HEK293 (cell line): ENCODE measurements around the gene CAMK2B.

ENCODE experiments used
- CTCF ChIA-PET: fragments of 350-600 bp; formaldehyde crosslinking; extraction: SDS; loops from one replicate; lab custom pipeline; 2021; ENCODE audit warnings: antibody characterized with exemption; lab: Yijun Ruan, JAX
- POLR2A ChIA-PET: fragments of 300-600 bp; formaldehyde crosslinking; extraction: SDS; loops from one replicate; lab custom pipeline; 2020; ENCODE audit warnings: antibody characterized with exemption, inconsistent platforms; lab: Yijun Ruan, JAX
- H3K27ac ChIP-seq: fragments of 200-500 bp; sonication (Bioruptor generic); 2 replicates; pipeline ENCODE4 v1.5.1; 2014; ENCODE audit warnings: low read depth, low read length, control low read depth, inconsistent platforms; ENCODE audit errors: extremely low read depth
- H3K36me3 ChIP-seq, 2 experiments: fragments of 200-500 bp in 1 of 2; sonication (Bioruptor generic) in 1 of 2; 1 replicate in 1 of 2; 2 replicates in 1 of 2; pipeline ENCODE4 v1.5.1; 2014 to 2017; ENCODE audit warnings: inconsistent platforms in 2 of 2, low read length in 2 of 2; ENCODE audit not compliant: control insufficient read depth in 2 of 2, insufficient read depth in 1 of 2
- H3K4me1 ChIP-seq: fragments of 200-500 bp; sonication (Bioruptor generic); 2 replicates; pipeline ENCODE4 v1.5.1; 2014; ENCODE audit warnings: mild to moderate bottlenecking, low read length, inconsistent platforms; ENCODE audit not compliant: control insufficient read depth, insufficient read depth
- H3K4me3 ChIP-seq: 2 replicates; pipeline ENCODE4 v1.5.1; 2011; ENCODE audit warnings: low read depth, mild to moderate bottlenecking, control low read depth, low read length, moderate library complexity
- H3K9me3 ChIP-seq: fragments of 200-500 bp; sonication (Bioruptor generic); 2 replicates; pipeline ENCODE4 v1.5.1; 2014; ENCODE audit warnings: low read depth, low read length, inconsistent platforms; ENCODE audit not compliant: control insufficient read depth, insufficient read depth
- KLF9 ChIP-seq: fragments of 450-650 bp; formaldehyde crosslinking; IDR thresholded peaks from 2 replicates; pipeline ENCODE4 v1.5.1; 2016; ENCODE audit warnings: missing biosample characterization, missing genetic modification characterization, low read depth
- PRDM1 ChIP-seq: fragments of 450-650 bp; formaldehyde crosslinking; IDR thresholded peaks from 2 replicates; pipeline ENCODE4; 2016; ENCODE audit warnings: missing biosample characterization, missing genetic modification characterization
- PRDM2 ChIP-seq: fragments of 450-650 bp; formaldehyde crosslinking; IDR thresholded peaks from 2 replicates; pipeline ENCODE4 v1.5.1; 2016; ENCODE audit warnings: missing biosample characterization, missing genetic modification characterization, borderline replicate concordance
- SETDB1 ChIP-seq: IDR thresholded peaks from one replicate; pipeline ENCODE4 v1.6.1; 2017; ENCODE audit warnings: mild to moderate bottlenecking, low read length, moderate library complexity, mixed read lengths; ENCODE audit not compliant: insufficient read length
- ZBTB21 ChIP-seq: fragments of 450-650 bp; formaldehyde crosslinking; IDR thresholded peaks from 2 replicates; pipeline ENCODE4 v1.5.1; 2017; ENCODE audit warnings: missing biosample characterization, missing genetic modification characterization
- ZIC2 ChIP-seq: fragments of 450-650 bp; formaldehyde crosslinking; IDR thresholded peaks from 2 replicates; pipeline ENCODE4 v1.5.1; 2016; ENCODE audit warnings: missing biosample characterization, missing genetic modification characterization
- ZNF112 ChIP-seq: fragments of 450-650 bp; formaldehyde crosslinking; IDR thresholded peaks from 2 replicates; pipeline ENCODE4 v1.5.0; 2017; ENCODE audit warnings: missing biosample characterization, missing genetic modification characterization
- ZNF2 ChIP-seq: fragments of 450-650 bp; formaldehyde crosslinking; IDR thresholded peaks from 2 replicates; pipeline ENCODE4 v1.5.1; 2016; ENCODE audit warnings: missing biosample characterization, missing genetic modification characterization
- ZNF211 ChIP-seq: fragments of 450-650 bp; formaldehyde crosslinking; IDR thresholded peaks from 2 replicates; pipeline ENCODE4 v1.5.1; 2016; ENCODE audit warnings: low read depth, missing biosample characterization, missing genetic modification characterization
- ZNF26 ChIP-seq: fragments of 450-650 bp; formaldehyde crosslinking; IDR thresholded peaks from 2 replicates; pipeline ENCODE4 v1.5.1; 2016; ENCODE audit warnings: missing biosample characterization, missing genetic modification characterization
- ZNF37A ChIP-seq: fragments of 450-650 bp; IDR thresholded peaks from 2 replicates; pipeline ENCODE4 v1.5.1; 2018; ENCODE audit warnings: missing biosample characterization, missing genetic modification characterization
- ZNF488 ChIP-seq: fragments of 450-650 bp; formaldehyde crosslinking; IDR thresholded peaks from 2 replicates; pipeline ENCODE4 v1.5.1; 2016; ENCODE audit warnings: missing biosample characterization, missing genetic modification characterization
- ZNF518A ChIP-seq: fragments of 450-650 bp; formaldehyde crosslinking; conservative IDR thresholded peaks from 2 replicates; pipeline ENCODE4 v1.5.1; 2016; ENCODE audit warnings: low read depth, missing biosample characterization, missing genetic modification characterization
- ZNF558 ChIP-seq: fragments of 450-650 bp; formaldehyde crosslinking; IDR thresholded peaks from 2 replicates; pipeline ENCODE4 v1.5.1; 2016; ENCODE audit warnings: missing biosample characterization, missing genetic modification characterization
- ZNF560 ChIP-seq: fragments of 450-650 bp; formaldehyde crosslinking; IDR thresholded peaks from 2 replicates; pipeline ENCODE4 v1.5.1; 2017; ENCODE audit warnings: missing biosample characterization, missing genetic modification characterization, borderline replicate concordance
- ZNF561 ChIP-seq: fragments of 450-650 bp; IDR thresholded peaks from 2 replicates; pipeline ENCODE4 v1.5.1; 2018; ENCODE audit warnings: missing biosample characterization, missing genetic modification characterization, borderline replicate concordance
- ZNF600 ChIP-seq: fragments of 450-650 bp; formaldehyde crosslinking; IDR thresholded peaks from 2 replicates; pipeline ENCODE4 v1.5.1; 2016; ENCODE audit warnings: missing biosample characterization, missing genetic modification characterization
- ZNF658 ChIP-seq: fragments of 450-650 bp; formaldehyde crosslinking; IDR thresholded peaks from 2 replicates; pipeline ENCODE4; 2016; ENCODE audit warnings: missing biosample characterization, missing genetic modification characterization
- ZNF768 ChIP-seq: fragments of 450-650 bp; formaldehyde crosslinking; IDR thresholded peaks from 2 replicates; pipeline ENCODE4 v1.5.1; 2018; ENCODE audit warnings: missing biosample characterization, mild to moderate bottlenecking, missing genetic modification characterization

CAMK2B gene

GRCh38 chr7:44291066-44291732 is 34.2 kb downstream of the CAMK2B start (continued):
- no peak for TF ChIP-seq ZNF518A (tag by site-specific recombination)
- TF ChIP-seq ZNF488 (tag by site-specific recombination): no peak

- ChIA-PET CTCF (no interaction called here), POLR2A (no interaction called here)
- Histone ChIP-seq H3K4me3 (no peak overlapping the region), H3K36me3 (no peaks in the 10 kb centered on the region), H3K9me3 (no peaks in the 10 kb centered on the region), H3K4me1 (no peaks in the 10 kb centered on the region), H3K27ac (no peak overlapping the region)
- TF ChIP-seq ZNF2 (no peak), ZNF600 (no peak), ZIC2 (peak; percentile 63), ZNF37A (tag by site-specific recombination) (no peak), ZNF658 (no peak)
These were observed 35.2 kb downstream of the CAMK2B start for GRCh38 chr7:44290252-44290620.

- Histone ChIP-seq H3K36me3 (no peaks in the 10 kb centered on the region), H3K4me3 (no peak overlapping the region), H3K9me3 (no peaks in the 10 kb centered on the region), H3K4me1 (no peaks in the 10 kb centered on the region), H3K27ac (no peak overlapping the region)
- ChIA-PET CTCF (interaction anchor here (0.6 kb wide), 1 partner anchor 32 kb away, joined by 3 read pairs; no protein-coding TSS in a partner anchor), POLR2A (no interaction called here)
- TF ChIP-seq ZNF26 (tag by site-specific recombination): no peak
- no peak for TF ChIP-seq ZNF561
- TF ChIP-seq SETDB1: no peak
- TF ChIP-seq PRDM1 (tag by site-specific recombination): no peak
- no peak for TF ChIP-seq ZNF558 (tag by site-specific recombination)
- TF ChIP-seq ZBTB21 (tag by site-specific recombination): no peak
- no peak for TF ChIP-seq ZNF211 (tag by site-specific recombination)
- TF ChIP-seq ZNF768: no peak
- TF ChIP-seq PRDM2 (tag by site-specific recombination): no peak
- no peak for TF ChIP-seq ZNF560 (tag by site-specific recombination)
- TF ChIP-seq KLF9 (tag by site-specific recombination): no peak
- no peak for TF ChIP-seq ZNF112
These were observed 35.8 kb downstream of the CAMK2B start for GRCh38 chr7:44289341-44290251.
